NB4 (cell line): ENCODE data around the gene ARL6IP5.

Experiments
- DNase-seq: peaks from one replicate; pipeline ENCODE4 v3.0.0; 2010; ENCODE audit warnings: low read depth
- H3K4me3 ChIP-seq: one replicate; pipeline ENCODE4 v1.5.1; 2011; ENCODE audit warnings: mild to moderate bottlenecking, low read depth, low read length, moderate library complexity
- CTCF ChIP-seq: IDR thresholded peaks from one replicate; pipeline ENCODE4 v1.5.1; 2012; ENCODE audit warnings: low read depth, low read length
- MAX ChIP-seq: IDR thresholded peaks from 2 replicates; pipeline ENCODE4 v1.6.1; 2011; ENCODE audit warnings: low read depth, low read length
- MYC ChIP-seq: IDR thresholded peaks from 2 replicates; pipeline ENCODE4 v1.6.1; 2011; ENCODE audit warnings: low read depth, low read length
- POLR2A ChIP-seq: IDR thresholded peaks from 2 replicates; pipeline ENCODE4 v1.6.1; 2011; ENCODE audit warnings: mild to moderate bottlenecking; ENCODE audit not compliant: insufficient read length; ENCODE audit errors: extremely low read depth

The ARL6IP5 gene

GRCh38 chr3:69090021-69090420 is 5.3 kb downstream of the ARL6IP5 start:
- DNase-seq = no peak
- H3K4me3 ChIP-seq = no peak overlapping the region
- no peak for TF ChIP-seq CTCF
- no peak for TF ChIP-seq MAX
- TF ChIP-seq MYC = no peak
- TF ChIP-seq POLR2A = no peak

- DNase-seq = no peak
- H3K4me3 ChIP-seq = peak overlapping the region; percentile 12
- TF ChIP-seq MYC (no peak), POLR2A (no peak), CTCF (no peak), MAX (no peak)
Observed at GRCh38 chr3:69091389-69092029, 6.8 kb downstream of the ARL6IP5 start.

GRCh38 chr3:69092030-69092516 is 7.3 kb downstream of the ARL6IP5 start:
- peak; percentile 14; the same call in 1 of the 2 replicates for TF ChIP-seq MAX
- TF ChIP-seq MYC = no peak
- peak; percentile 68 for DNase-seq
- peak overlapping the region; percentile 41 for H3K4me3 ChIP-seq

- peak; percentile 86 for DNase-seq
- TF ChIP-seq MYC = no peak
- no peak for TF ChIP-seq CTCF
- TF ChIP-seq POLR2A = no peak
- TF ChIP-seq MAX = no peak
- H3K4me3 ChIP-seq = peak overlapping the region; percentile 17
Observed at GRCh38 chr3:69094467-69095205, 9.9 kb downstream of the ARL6IP5 start.

GRCh38 chr3:69095636-69096035 is 10.9 kb downstream of the ARL6IP5 start:
- H3K4me3 ChIP-seq = no peak overlapping the region
- DNase-seq = no peak
- TF ChIP-seq MYC = no peak
- no peak for TF ChIP-seq POLR2A
- no peak for TF ChIP-seq MAX
- TF ChIP-seq CTCF = no peak

GRCh38 chr3:69096299-69096698 is 11.6 kb downstream of the ARL6IP5 start:
- H3K4me3 ChIP-seq = no peak overlapping the region
- DNase-seq = no peak
- TF ChIP-seq MAX (no peak), MYC (no peak), POLR2A (no peak), CTCF (no peak)
